ENCODE measurements around the gene TCAP. TPM values are rescaled to one million over a fixed set of nuclear protein-coding genes. Genes with fewer than 3 reads are reported as not detected.

The TCAP gene
- polyA plus RNA-seq, 3 donors, result 1.3 TPM; not detected in 2

DNA sequence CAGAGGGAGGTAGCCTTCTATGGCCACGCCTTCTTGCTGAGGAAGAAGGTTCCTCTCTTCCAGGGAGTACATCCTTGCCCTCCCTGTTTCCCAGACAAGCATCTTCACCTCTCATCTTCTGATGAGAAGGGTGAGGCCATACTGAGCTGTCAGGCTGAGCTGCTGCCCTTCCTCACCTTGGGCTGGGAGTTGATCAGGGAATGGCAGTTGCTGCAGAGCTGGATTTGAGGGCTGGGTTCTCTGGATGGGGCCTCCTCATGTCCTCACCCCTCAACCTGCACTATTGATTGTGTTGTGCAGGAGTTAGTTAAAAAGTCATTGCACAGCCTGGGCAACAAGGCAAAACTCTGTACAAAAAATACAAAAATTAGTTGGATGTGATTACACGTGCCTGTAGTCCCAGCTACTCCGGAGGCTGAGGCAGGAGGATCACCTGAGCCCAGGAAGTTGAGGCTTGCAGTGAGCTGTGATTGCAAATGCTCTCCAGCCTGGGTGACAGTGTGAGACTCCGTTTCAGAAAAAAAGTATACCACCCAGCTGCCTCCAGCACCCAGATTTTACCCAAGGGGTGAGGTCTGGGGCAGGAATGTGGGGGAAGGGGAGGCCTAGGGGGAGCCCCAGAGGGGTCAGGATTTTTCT, 36.8 kb downstream of the TCAP start:
- TF ChIP-seq, protein P1, sequence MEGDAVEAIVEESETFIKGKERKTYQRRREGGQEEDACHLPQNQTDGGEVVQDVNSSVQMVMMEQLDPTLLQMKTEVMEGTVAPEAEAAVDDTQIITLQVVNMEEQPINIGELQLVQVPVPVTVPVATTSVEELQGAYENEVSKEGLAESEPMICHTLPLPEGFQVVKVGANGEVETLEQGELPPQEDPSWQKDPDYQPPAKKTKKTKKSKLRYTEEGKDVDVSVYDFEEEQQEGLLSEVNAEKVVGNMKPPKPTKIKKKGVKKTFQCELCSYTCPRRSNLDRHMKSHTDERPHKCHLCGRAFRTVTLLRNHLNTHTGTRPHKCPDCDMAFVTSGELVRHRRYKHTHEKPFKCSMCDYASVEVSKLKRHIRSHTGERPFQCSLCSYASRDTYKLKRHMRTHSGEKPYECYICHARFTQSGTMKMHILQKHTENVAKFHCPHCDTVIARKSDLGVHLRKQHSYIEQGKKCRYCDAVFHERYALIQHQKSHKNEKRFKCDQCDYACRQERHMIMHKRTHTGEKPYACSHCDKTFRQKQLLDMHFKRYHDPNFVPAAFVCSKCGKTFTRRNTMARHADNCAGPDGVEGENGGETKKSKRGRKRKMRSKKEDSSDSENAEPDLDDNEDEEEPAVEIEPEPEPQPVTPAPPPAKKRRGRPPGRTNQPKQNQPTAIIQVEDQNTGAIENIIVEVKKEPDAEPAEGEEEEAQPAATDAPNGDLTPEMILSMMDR (IDR thresholded peaks at IDR 0.05), result no peak
- Histone ChIP-seq H3K4me2 (replicated peaks; ENCODE audit: extremely low read depth, low read length, poor library complexity, severe bottlenecking) (no peak overlapping the region), H3K27me3 (ENCODE audit: control insufficient read depth in 2 of 2, insufficient read depth in 2 of 2, low read length in 2 of 2) (peaks cover 29 to 47% of the 10 kb centered on the region in 2 donors), H3K79me2 (ENCODE audit: insufficient read depth, low read length) (no peaks in the 10 kb centered on the region), H2AFZ (ENCODE audit: insufficient read depth, low read depth, low read length, poor library complexity, severe bottlenecking) (no peak overlapping the region), H3K9me3 (replicated peaks in 1 of 2; ENCODE audit: control insufficient read depth in 1 of 2, insufficient read depth in 1 of 2, low read length in 2 of 2) (peaks cover 0 to 19% of the 10 kb centered on the region in 2 donors), H3K9ac (ENCODE audit: insufficient read depth, low read length, poor library complexity, severe bottlenecking) (no peak overlapping the region), H3K36me3 (replicated peaks in 1 of 2; ENCODE audit: control insufficient read depth in 1 of 2, insufficient read depth in 2 of 2, low read length in 2 of 2) (no peaks in the 10 kb centered on the region), H3K4me3 (replicated peaks in 1 of 3; ENCODE audit: low read depth in 2 of 3, low read length in 3 of 3) (no peak overlapping the region), H3K4me1 (ENCODE audit: control insufficient read depth in 1 of 2, insufficient read depth in 2 of 2, low read length in 2 of 2) (no peaks in the 10 kb centered on the region), H3K27ac (ENCODE audit: low read depth in 1 of 2, low read length in 2 of 2) (no peak overlapping the region), H4K20me1 (ENCODE audit: insufficient read depth, low read length) (no peaks in the 10 kb centered on the region)
- intact Hi-C loops (cut with micrococcal nuclease), result no loop called here
- peaks cover 3 to 7% of the 10 kb centered on the region in 2 donors for H3K36me3 Mint-ChIP-seq
- peaks cover 40 to 58% (median 47%) of the 10 kb centered on the region in 3 donors for H3K27me3 Mint-ChIP-seq (ENCODE audit: low read depth in 3 of 3)
- peak overlapping the region in 1 of 2 donors; percentile 74 for H3K4me3 Mint-ChIP-seq
- H3K4me1 Mint-ChIP-seq, result peaks cover 4% of the 10 kb centered on the region
- H3K9me3 Mint-ChIP-seq, result peaks cover 0 to 12% (median 5%) of the 10 kb centered on the region in 7 donors
- no peak overlapping the region for H3K27ac Mint-ChIP-seq
- no peak for DNase-seq
- 100% methylated on average over 1 of the region's 4 CpGs for WGBS (ENCODE audit: insufficient coverage)

DNA sequence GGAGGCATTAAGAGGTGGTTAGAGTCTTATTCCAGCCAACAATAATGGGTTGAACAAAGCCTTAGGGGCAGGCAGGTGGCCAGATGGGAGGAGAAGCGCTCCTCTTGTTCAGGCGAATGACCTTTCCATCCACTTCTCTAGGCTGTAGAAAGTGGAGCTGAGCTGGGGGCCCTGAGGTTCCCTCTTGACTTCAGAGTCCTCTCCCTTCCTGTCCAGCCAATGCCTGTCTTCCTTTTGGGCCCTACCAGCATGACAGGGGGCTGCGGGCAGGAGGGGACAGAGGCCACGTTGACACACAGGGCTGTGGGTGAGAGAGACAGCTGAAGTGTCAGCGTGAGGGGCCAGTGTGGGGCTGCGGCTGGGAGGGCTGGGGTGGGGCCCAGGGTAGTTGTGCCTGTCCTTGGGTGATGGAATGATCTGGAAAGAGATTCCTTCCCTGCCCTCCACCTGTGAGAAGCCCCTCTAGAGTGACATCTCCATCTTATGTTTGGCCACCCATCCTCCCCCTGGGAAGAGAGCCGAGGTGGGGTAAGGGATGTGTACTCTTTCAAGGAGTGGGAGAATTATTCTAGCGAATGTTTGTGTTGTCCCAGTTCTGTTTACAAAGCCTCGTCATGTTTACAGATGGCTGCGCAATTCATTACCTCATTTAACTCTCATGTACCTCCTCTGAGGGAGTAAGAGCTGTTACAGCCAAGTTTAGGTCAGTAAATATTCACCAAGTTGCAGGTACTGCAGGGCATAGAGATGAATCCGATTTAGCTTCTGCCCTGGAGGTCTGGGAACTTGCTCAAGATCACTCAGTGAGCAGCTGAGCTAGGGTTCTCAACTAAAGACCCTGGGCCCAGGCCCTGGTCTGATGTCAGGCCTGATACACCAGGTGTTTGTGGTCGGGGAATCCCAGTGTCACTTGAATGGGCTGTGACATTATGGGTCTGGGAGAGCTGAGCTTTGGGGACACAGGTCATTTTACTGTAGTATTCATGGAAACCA, 38.0 kb downstream of the TCAP start:
- H3K36me3 Mint-ChIP-seq, result peaks cover 3 to 7% of the 10 kb centered on the region in 2 donors
- H3K9me3 Mint-ChIP-seq, result peaks cover 0 to 12% (median 5%) of the 10 kb centered on the region in 7 donors
- no peak for DNase-seq
- intact Hi-C loops (cut with micrococcal nuclease), result no loop called here
- 78% methylated on average over 2 of the region's 12 CpGs for WGBS (ENCODE audit: insufficient coverage)
- no peak overlapping the region for H3K4me3 Mint-ChIP-seq
- H2AFZ ChIP-seq (ENCODE audit: insufficient read depth, low read depth, low read length, poor library complexity, severe bottlenecking), result no peak overlapping the region
- no peak overlapping the region for H3K9ac ChIP-seq (ENCODE audit: insufficient read depth, low read length, poor library complexity, severe bottlenecking)
- TF ChIP-seq, protein P1 (IDR thresholded peaks at IDR 0.05), result no peak
- H3K27ac Mint-ChIP-seq, result no peak overlapping the region
- no peak overlapping the region for H3K4me3 ChIP-seq (replicated peaks in 1 of 3; ENCODE audit: low read depth in 2 of 3, low read length in 3 of 3)
- no peak overlapping the region for H3K27ac ChIP-seq (ENCODE audit: low read depth in 1 of 2, low read length in 2 of 2)
- H3K79me2 ChIP-seq (ENCODE audit: insufficient read depth, low read length), result no peaks in the 10 kb centered on the region
- peaks cover 29 to 44% of the 10 kb centered on the region in 2 donors for H3K27me3 ChIP-seq (ENCODE audit: control insufficient read depth in 2 of 2, insufficient read depth in 2 of 2, low read length in 2 of 2)
- H3K27me3 Mint-ChIP-seq (ENCODE audit: low read depth in 3 of 3), result peaks cover 38 to 52% (median 43%) of the 10 kb centered on the region in 3 donors
- H3K36me3 ChIP-seq (replicated peaks in 1 of 2; ENCODE audit: control insufficient read depth in 1 of 2, insufficient read depth in 2 of 2, low read length in 2 of 2), result no peaks in the 10 kb centered on the region
- no peaks in the 10 kb centered on the region for H4K20me1 ChIP-seq (ENCODE audit: insufficient read depth, low read length)
- H3K4me1 ChIP-seq (ENCODE audit: control insufficient read depth in 1 of 2, insufficient read depth in 2 of 2, low read length in 2 of 2), result no peaks in the 10 kb centered on the region
- H3K4me1 Mint-ChIP-seq, result peaks cover 4% of the 10 kb centered on the region
- peaks cover 0 to 19% of the 10 kb centered on the region in 2 donors for H3K9me3 ChIP-seq (replicated peaks in 1 of 2; ENCODE audit: control insufficient read depth in 1 of 2, insufficient read depth in 1 of 2, low read length in 2 of 2)
- no peak overlapping the region for H3K4me2 ChIP-seq (replicated peaks; ENCODE audit: extremely low read depth, low read length, poor library complexity, severe bottlenecking)
